ENCODE measurements around the gene CHADL.

CHADL gene

DNA sequence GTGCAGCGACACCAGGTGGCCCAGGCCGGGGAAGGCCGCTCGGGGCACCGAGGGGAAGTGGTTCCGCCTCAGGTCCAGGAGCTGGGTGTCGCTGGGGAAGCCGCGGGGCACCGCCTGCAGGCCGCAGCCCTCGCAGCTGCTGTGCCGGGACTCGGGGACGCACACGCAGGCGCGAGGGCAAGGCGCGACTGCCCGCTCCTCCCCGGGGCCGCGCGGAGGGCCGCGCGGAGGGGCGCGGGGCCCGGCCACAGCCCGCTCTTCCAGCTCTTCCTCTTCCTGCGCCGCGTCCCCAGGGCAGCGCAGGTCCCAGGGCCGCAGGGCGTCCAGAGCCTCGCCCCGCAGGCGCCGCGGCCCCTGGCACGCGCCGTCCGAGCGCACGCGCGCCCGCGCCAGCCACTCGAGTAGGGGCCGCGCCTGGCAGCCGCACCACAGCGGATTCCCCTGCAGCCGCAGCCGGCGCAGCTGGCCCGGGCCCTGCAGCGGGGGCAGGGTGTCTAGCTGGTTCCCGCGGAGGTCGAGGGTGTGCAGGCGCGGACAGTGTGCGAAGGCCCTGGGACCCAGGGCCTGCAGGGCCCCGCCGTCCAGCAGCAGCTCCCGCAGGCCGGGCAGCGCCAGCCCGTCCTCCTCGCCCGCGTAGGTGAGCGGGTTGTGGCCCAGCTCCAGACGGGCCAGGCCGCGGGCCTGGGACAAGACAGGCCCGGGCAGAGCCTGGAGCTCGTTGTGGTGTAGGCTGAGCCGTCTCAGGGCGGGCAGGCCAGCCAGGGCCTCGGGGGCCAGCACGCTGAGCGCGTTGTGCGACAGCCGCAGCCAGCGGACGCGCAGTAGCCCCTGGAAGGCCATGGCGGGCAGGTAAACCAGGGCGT is 2.8 kb downstream of the CHADL start:
- H3K4me2 ChIP-seq (ENCODE audit: low read depth, low read length, poor library complexity, severe bottlenecking), result peak overlapping the region; percentile 46
- no peaks in the 10 kb centered on the region for H4K20me1 ChIP-seq (ENCODE audit: insufficient read depth, low read length, poor library complexity, severe bottlenecking)
- H3K9ac ChIP-seq (ENCODE audit: low read depth, low read length, poor library complexity, severe bottlenecking), result no peak overlapping the region
- no peak overlapping the region for H2AFZ ChIP-seq (ENCODE audit: low read length)
- H3K9me3 ChIP-seq (ENCODE audit: insufficient read depth, low read depth, low read length), result no peaks in the 10 kb centered on the region
- H3K4me1 ChIP-seq (ENCODE audit: insufficient read depth, low read length, poor library complexity, severe bottlenecking), result no peaks in the 10 kb centered on the region
- TF ChIP-seq EZH2phosphoT487 (IDR thresholded peaks at IDR 0.05; ENCODE audit: borderline replicate concordance) (no peak), CTCF (conservative IDR thresholded peaks at IDR 0.05; ENCODE audit: low read length) (no peak; the same call in 1 of the 2 replicates)
- H3K9me2 ChIP-seq (replicated peaks; ENCODE audit: low read depth, low read length), result no peaks in the 10 kb centered on the region
- H3K36me3 ChIP-seq (ENCODE audit: insufficient read depth, low read length), result no peaks in the 10 kb centered on the region
- H3K4me3 ChIP-seq (ENCODE audit: low read length, poor library complexity, severe bottlenecking), result peak overlapping the region; percentile 46
- H3K79me2 ChIP-seq (ENCODE audit: insufficient read depth, low read length), result no peaks in the 10 kb centered on the region
- H3F3A ChIP-seq (ENCODE audit: low read depth), result no peaks in the 10 kb centered on the region
- H3K27me3 ChIP-seq (ENCODE audit: insufficient read depth, low read length, poor library complexity, severe bottlenecking), result no peaks in the 10 kb centered on the region

DNA sequence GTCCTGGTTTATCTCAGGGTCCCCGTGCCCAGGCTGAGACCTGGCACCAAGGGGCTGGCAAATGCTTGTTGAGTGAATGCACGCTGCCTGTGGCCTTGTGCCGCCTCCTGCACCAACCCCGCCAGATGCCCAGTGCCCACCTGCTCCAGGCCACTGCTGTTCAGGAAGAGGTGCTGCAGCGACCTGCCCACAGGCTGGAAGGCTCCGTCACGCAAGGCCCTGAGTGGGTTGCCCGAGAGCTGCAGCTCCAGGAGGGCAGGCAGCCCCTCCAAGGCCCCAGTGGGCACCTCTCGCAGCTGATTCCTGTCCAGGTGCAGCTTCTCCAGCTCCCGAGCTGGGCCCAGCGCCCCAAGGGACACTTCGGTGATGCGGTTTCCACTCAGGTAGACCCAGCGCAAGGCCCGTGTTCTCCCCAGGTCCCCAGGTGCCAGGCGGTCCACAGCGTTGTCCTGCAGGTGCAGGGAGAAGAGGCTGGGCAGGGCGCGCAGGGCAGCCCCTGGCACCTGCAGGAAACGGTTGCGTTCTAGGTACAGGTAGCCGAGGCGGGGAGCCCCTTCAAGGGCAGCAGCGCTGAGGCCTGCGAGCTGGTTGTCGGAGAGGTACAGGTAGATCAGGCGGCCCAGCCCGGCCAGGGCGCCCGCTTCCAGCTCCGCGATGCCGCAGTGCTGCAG is 3.6 kb downstream of the CHADL start:
- Histone ChIP-seq H3K4me1 (ENCODE audit: insufficient read depth, low read length, poor library complexity, severe bottlenecking) (no peaks in the 10 kb centered on the region), H3K79me2 (ENCODE audit: insufficient read depth, low read length) (no peaks in the 10 kb centered on the region), H3K9me3 (ENCODE audit: insufficient read depth, low read depth, low read length) (no peaks in the 10 kb centered on the region), H3F3A (ENCODE audit: low read depth) (no peaks in the 10 kb centered on the region), H3K36me3 (ENCODE audit: insufficient read depth, low read length) (no peaks in the 10 kb centered on the region), H4K20me1 (ENCODE audit: insufficient read depth, low read length, poor library complexity, severe bottlenecking) (no peaks in the 10 kb centered on the region), H3K9me2 (replicated peaks; ENCODE audit: low read depth, low read length) (no peaks in the 10 kb centered on the region), H2AFZ (ENCODE audit: low read length) (no peak overlapping the region), H3K27me3 (ENCODE audit: insufficient read depth, low read length, poor library complexity, severe bottlenecking) (no peaks in the 10 kb centered on the region), H3K4me3 (ENCODE audit: low read length, poor library complexity, severe bottlenecking) (peak overlapping the region; percentile 46), H3K4me2 (ENCODE audit: low read depth, low read length, poor library complexity, severe bottlenecking) (peak overlapping the region; percentile 46), H3K9ac (ENCODE audit: low read depth, low read length, poor library complexity, severe bottlenecking) (no peak overlapping the region)
- TF ChIP-seq CTCF (conservative IDR thresholded peaks at IDR 0.05; ENCODE audit: low read length) (peak; percentile 46; the same call in 1 of the 2 replicates), EZH2phosphoT487 (IDR thresholded peaks at IDR 0.05; ENCODE audit: borderline replicate concordance) (no peak)

- Histone ChIP-seq H3K9me2 (replicated peaks; ENCODE audit: low read depth, low read length) (no peaks in the 10 kb centered on the region), H3K36me3 (ENCODE audit: insufficient read depth, low read length) (no peaks in the 10 kb centered on the region; the same call in 1 of the 2 replicates), H3K4me1 (ENCODE audit: insufficient read depth, low read length, poor library complexity, severe bottlenecking) (no peaks in the 10 kb centered on the region), H2AFZ (ENCODE audit: low read length) (no peak overlapping the region), H3F3A (ENCODE audit: low read depth) (no peaks in the 10 kb centered on the region), H3K79me2 (ENCODE audit: insufficient read depth, low read length) (no peaks in the 10 kb centered on the region), H3K4me3 (ENCODE audit: low read length, poor library complexity, severe bottlenecking) (no peak overlapping the region), H3K4me2 (ENCODE audit: low read depth, low read length, poor library complexity, severe bottlenecking) (no peak overlapping the region), H3K27me3 (ENCODE audit: insufficient read depth, low read length, poor library complexity, severe bottlenecking) (no peaks in the 10 kb centered on the region), H3K9ac (ENCODE audit: low read depth, low read length, poor library complexity, severe bottlenecking) (no peak overlapping the region), H3K9me3 (ENCODE audit: insufficient read depth, low read depth, low read length) (no peaks in the 10 kb centered on the region), H4K20me1 (ENCODE audit: insufficient read depth, low read length, poor library complexity, severe bottlenecking) (no peaks in the 10 kb centered on the region)
- TF ChIP-seq EZH2phosphoT487 (IDR thresholded peaks at IDR 0.05; ENCODE audit: borderline replicate concordance), result no peak
- no peak for TF ChIP-seq CTCF (conservative IDR thresholded peaks at IDR 0.05; ENCODE audit: low read length)
Observed at GRCh38 chr22:41234815-41235695, 5.7 kb downstream of the CHADL start.
